SKM-1 treated with dmso at 0.1 percent for 144 hours (cell line): ENCODE results near the gene RPS3.
A peak's percentile ranks its signal among the peaks of the same experiment; 100 is the strongest.
"Not testable (repeated sequence)": the region's sequence is repeated elsewhere in the genome, so short reads cannot be mapped to it uniquely, and the experiment has no call there.

Source experiments
- DNase-seq: peaks from one replicate; lab custom pipeline; 2025; ENCODE audit not compliant: unreplicated experiment; lab: John Stamatoyannopoulos, UW

RPS3 gene

GRCh38 chr11:75413146-75413545 lies 13.8 kb downstream of the RPS3 start:
- not testable (repeated sequence) for DNase-seq

GRCh38 chr11:75413864-75414263 lies 14.5 kb downstream of the RPS3 start:
- no peak for DNase-seq

- DNase-seq = no peak
Observed at GRCh38 chr11:75420224-75421034, 21.1 kb downstream of the RPS3 start.

- DNase-seq = no peak
Observed at GRCh38 chr11:75421035-75421602, 21.8 kb downstream of the RPS3 start.

GRCh38 chr11:75421902-75422247 lies 22.6 kb downstream of the RPS3 start:
- DNase-seq = no peak

GRCh38 chr11:75422248-75423231 lies 23.2 kb downstream of the RPS3 start:
- DNase-seq = no peak

GRCh38 chr11:75423721-75424120 lies 24.4 kb downstream of the RPS3 start:
- DNase-seq = no peak

GRCh38 chr11:75424396-75424795 lies 25.1 kb downstream of the RPS3 start:
- DNase-seq = no peak

- no peak for DNase-seq
Observed at GRCh38 chr11:75425422-75425821, 26.1 kb downstream of the RPS3 start.

- no peak for DNase-seq
Observed at GRCh38 chr11:75426720-75427086, 27.4 kb downstream of the RPS3 start.

GRCh38 chr11:75427181-75427580 lies 27.9 kb downstream of the RPS3 start:
- DNase-seq = no peak

- DNase-seq = no peak
Observed at GRCh38 chr11:75428281-75428724, 29.0 kb downstream of the RPS3 start.

GRCh38 chr11:75428989-75429640 lies 29.8 kb downstream of the RPS3 start:
- DNase-seq = no peak

- DNase-seq = no peak
Observed at GRCh38 chr11:75429641-75429901, 30.3 kb downstream of the RPS3 start.

GRCh38 chr11:75429902-75430713 lies 30.8 kb downstream of the RPS3 start:
- DNase-seq = peak; percentile 9

- no peak for DNase-seq
Observed at GRCh38 chr11:75430714-75431532, 31.6 kb downstream of the RPS3 start.

GRCh38 chr11:75431533-75432525 lies 32.5 kb downstream of the RPS3 start:
- no peak for DNase-seq

GRCh38 chr11:75432911-75433321 lies 33.6 kb downstream of the RPS3 start, which contains the start of gene KLHL35:
Gene KLHL35 (minus strand): TSS chr11:75433203. CDS start chr11:75430629, 2,574 bp downstream.
- DNase-seq = no peak
